Transverse colon (tissue), 3 donors: ENCODE data around the gene CCDC50.

Experiments used
- CTCF ChIP-seq, 5 experiments: fragments of 200-600 bp in 3 of 5; fragments of 450-650 bp in 2 of 5; sonication (generic) in 3 of 5; IDR thresholded peaks; 1 replicate in 2 of 5; 2 replicates in 3 of 5; pipeline ENCODE4 v1.5.1; 2016 to 2017; ENCODE audit warnings: antibody characterized with exemption in 5 of 5, inconsistent platforms in 3 of 5, mild to moderate bottlenecking in 2 of 5, moderate library complexity in 1 of 5
- POLR2A ChIP-seq: fragments of 450-650 bp; IDR thresholded peaks from one replicate; pipeline ENCODE4 v1.6.1; 2016; ENCODE audit warnings: antibody characterized with exemption, mild to moderate bottlenecking, moderate library complexity

GRCh38 chr3:191360620-191361019 is 31.4 kb downstream of the CCDC50 start:
- TF ChIP-seq CTCF (IDR thresholded peaks at IDR 0.05): no peak
- TF ChIP-seq POLR2A: no peak
